Measurements from ENCODE around the gene VARS2. TPM values are rescaled to one million over a fixed set of nuclear protein-coding genes. Genes with fewer than 3 reads are reported as not detected.
"Not testable (repeated sequence)": the region's sequence is repeated elsewhere in the genome, so short reads cannot be mapped to it uniquely, and the experiment has no call there.

Gene VARS2
- total and polyA plus RNA-seq, 8 donors = 11.3 to 40.6 (median 18.9) TPM

- peak within 1 kb of the TSS in 3 of 4 donors; percentile 34 to 69 (median 37) for H3K27ac ChIP-seq
- H3K4me3 ChIP-seq = peak within 1 kb of the TSS; percentile 51 to 81 (median 58)
- peak; percentile 98 for ATAC-seq
- peak; percentile 90 to 97 (median 97) for DNase-seq
- H3K36me3 ChIP-seq = peaks cover 0 to 6% (median 5%) of the 10 kb centered on the region in 3 donors
- no peaks in the 10 kb centered on the region for H3K9me3 ChIP-seq
- peak; percentile 93 for FAIRE-seq
- no peaks in the 10 kb centered on the region for H3K27me3 ChIP-seq
- H3K4me1 ChIP-seq = peaks cover 5 to 11% (median 9%) of the 10 kb centered on the region in 3 donors
- intact Hi-C loops (cut with DNase I) = no loop called here
- TF ChIP-seq CTCF (IDR thresholded peaks at IDR 0.05) = no peak
- WGBS, 2 donors = 1% methylated on average over 49 of the region's 49 CpGs
These were observed 6.1 kb upstream of the VARS2 start, which contains the start of gene GTF2H4 for GRCh38 chr6:30907758-30908591. GTF2H4 (plus strand) TSS chr6:30908207.

DNA sequence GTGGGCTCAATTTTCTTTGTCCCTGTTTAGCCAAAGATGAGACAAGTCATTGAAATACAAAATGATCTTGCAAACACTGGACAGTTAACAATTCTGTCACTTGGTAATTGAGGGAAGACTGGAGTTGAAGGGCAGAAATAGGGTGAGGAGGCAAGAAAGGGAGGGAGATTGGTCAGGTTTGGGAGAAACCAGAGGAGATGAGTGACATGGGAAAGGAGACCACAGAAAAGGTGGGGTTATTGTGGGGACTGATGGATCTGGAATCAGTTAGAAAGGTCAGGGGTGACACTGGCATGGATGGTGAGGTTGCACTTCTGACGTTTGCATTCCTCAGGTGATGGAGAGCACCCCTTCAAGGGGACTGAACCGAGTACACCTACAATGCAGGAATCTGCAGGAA lies 5.3 kb upstream of the VARS2 start:
- no peak for TF ChIP-seq CTCF (IDR thresholded peaks at IDR 0.05)
- Histone ChIP-seq H3K9me3 (no peaks in the 10 kb centered on the region), H3K4me1 (peaks cover 5 to 16% (median 13%) of the 10 kb centered on the region in 3 donors), H3K27ac (no peak overlapping the region), H3K27me3 (no peaks in the 10 kb centered on the region), H3K36me3 (peaks cover 0 to 6% (median 5%) of the 10 kb centered on the region in 3 donors), H3K4me3 (peak overlapping the region; percentile 51 to 81 (median 58))
- FAIRE-seq (no peak), ATAC-seq (no peak), DNase-seq (no peak)
- intact Hi-C loops (cut with DNase I) = no loop called here
- 8 to 22% methylated on average over 2 of the region's 2 CpGs for whole genome bisulfite sequencing, 2 donors

- WGBS, 2 donors = 87 to 96% methylated on average over 12 of the region's 12 CpGs
- H3K27me3 ChIP-seq, H3K9me3 ChIP-seq, H3K27ac ChIP-seq, H3K4me3 ChIP-seq, H3K36me3 ChIP-seq, DNase-seq, ATAC-seq, FAIRE-seq: not testable (repeated sequence)
- H3K4me1 ChIP-seq = peaks cover 5 to 26% (median 20%) of the 10 kb centered on the region in 3 donors
- intact Hi-C loops (cut with DNase I) = loop anchor here in 2 of 3 donors (10.0 kb wide), 2 partner anchors 76 to 164 kb away; no protein-coding TSS in a partner anchor
These were observed 3.6 kb upstream of the VARS2 start for GRCh38 chr6:30910473-30910872.

- intact Hi-C loops (cut with DNase I) = loop anchor here in 2 of 3 donors (10.0 kb wide), 2 partner anchors 78 to 162 kb away; no protein-coding TSS in a partner anchor
- FAIRE-seq = no peak
- Histone ChIP-seq H3K36me3 (peaks cover 0 to 15% (median 5%) of the 10 kb centered on the region in 3 donors), H3K9me3 (no peaks in the 10 kb centered on the region), H3K27me3 (no peaks in the 10 kb centered on the region), H3K27ac (peak overlapping the region; percentile 72 to 94 (median 87)), H3K4me3 (peak overlapping the region in 1 of 4 donors; percentile 55), H3K4me1 (peaks cover 5 to 23% (median 16%) of the 10 kb centered on the region in 3 donors)
- no peak for ATAC-seq
- no peak for DNase-seq
- 76 to 82% methylated on average over 8 of the region's 8 CpGs for WGBS, 2 donors
- no peak for TF ChIP-seq CTCF (IDR thresholded peaks at IDR 0.05)
These were observed 1.1 kb upstream of the VARS2 start for GRCh38 chr6:30912746-30913520.

- Histone ChIP-seq H3K27me3 (no peaks in the 10 kb centered on the region), H3K4me3 (peak overlapping the region; percentile 10 to 60 (median 54)), H3K36me3 (peaks cover 0 to 20% (median 6%) of the 10 kb centered on the region in 3 donors), H3K9me3 (no peaks in the 10 kb centered on the region), H3K27ac (peak overlapping the region; percentile 72 to 94 (median 87)), H3K4me1 (peaks cover 3 to 22% (median 15%) of the 10 kb centered on the region in 3 donors)
- ATAC-seq = no peak
- no peak for DNase-seq
- intact Hi-C loops (cut with DNase I) = loop anchor here in 2 of 3 donors (10.0 kb wide), 2 partner anchors 79 to 161 kb away; no protein-coding TSS in a partner anchor
- FAIRE-seq = no peak
- TF ChIP-seq CTCF (IDR thresholded peaks at IDR 0.05) = no peak
- WGBS, 2 donors = 1 to 2% methylated on average over 31 of the region's 31 CpGs
These were observed 340 bp upstream of the VARS2 start for GRCh38 chr6:30913721-30914075.
